H1 (cell line): ENCODE measurements around the gene TTC34. TPM values are rescaled to one million over a fixed set of nuclear protein-coding genes. Genes with fewer than 3 reads are reported as not detected.

Source experiments
- EZH2 ChIP-seq: fragments of 200-600 bp; sonication (generic); IDR thresholded peaks from 2 replicates; pipeline ENCODE4 v1.7.1; 2012; ENCODE audit warnings: low read depth, mild to moderate bottlenecking, moderate library complexity, low read length, inconsistent platforms; ENCODE audit not compliant: severe bottlenecking
- SIN3A ChIP-seq, 2 experiments: IDR thresholded peaks in 1 of 2; conservative IDR thresholded peaks in 1 of 2; 2 replicates each; pipeline ENCODE4 v1.6.1; 2011 to 2012; ENCODE audit warnings: low read length in 2 of 2, improper control_type of control experiment in 1 of 2, low read depth in 1 of 2, mild to moderate bottlenecking in 1 of 2
- polyA plus RNA-seq, 7 experiments: library from polyadenylated mRNA; depleted of rRNA in 3 of 7; stranded (reverse) in 5 of 7; unstranded in 2 of 7; fragments of >200 nt in 5 of 7; fragments of 200-250 nt in 2 of 7; gene quantifications; 1 replicate in 5 of 7; 2 replicates in 1 of 7; 4 replicates in 1 of 7; pipeline versions ENCODE4 v1.2.1 to v1.2.3, GENCODE V29; 2011 to 2013; ENCODE audit warnings: missing spikeins in 2 of 7, mixed read lengths in 2 of 7
- total RNA-seq: library from RNA; stranded (reverse); fragmentation: NEBNext Ultra II Directional; extraction: Animal tissue kit (Norgen Biotek cat#: 25700); gene quantifications from 2 replicates; pipeline ENCODE4 v1.2.1, GENCODE V29; 2021

Gene TTC34
- total and polyA plus RNA-seq, 2 of the 8 experiments (the other 6 are each of a cell fraction or from before 2014, with no cell fraction given), result 0.23 to 0.50 TPM

GRCh38 chr1:2820731-2821372 is 19.4 kb upstream of the TTC34 start (continued):
- TF ChIP-seq SIN3A (conservative IDR thresholded peaks at IDR 0.05 in 1 of 2, IDR thresholded peaks at IDR 0.05 in 1 of 2; ENCODE audit: low read depth in 1 of 2, low read length in 2 of 2) (no peak), EZH2 (no peak)
- TF ChIP-seq, all 59 proteins: peak for 0
